Aorta (tissue), 5 donors: Measurements from ENCODE around the gene DUSP21. TPM values are rescaled to one million over a fixed set of nuclear protein-coding genes. Genes with fewer than 3 reads are reported as not detected.
"Not testable (repeated sequence)": the region's sequence is repeated elsewhere in the genome, so short reads cannot be mapped to it uniquely, and the experiment has no call there.

ENCODE experiments used
- ATAC-seq: fragments of 200-7000 bp; cut with Tn5 transposase; one replicate; pipeline ENCODE4 v1.9.1; 2022; ENCODE audit warnings: moderate library complexity; ENCODE audit not compliant: low FRiP score
- DNase-seq, 2 donors: peaks; one replicate each; pipeline ENCODE4 v3.0.0-alpha.2; 2020
- H3K27ac ChIP-seq, 2 donors: one replicate each; pipeline ENCODE4 v1.5.1; 2013; ENCODE audit warnings: low read length in 2 of 2, mild to moderate bottlenecking in 2 of 2, moderate library complexity in 2 of 2, control low read depth in 1 of 2, inconsistent platforms in 1 of 2, low read depth in 1 of 2
- H3K27me3 ChIP-seq, 2 donors: one replicate each; pipeline ENCODE4 v1.6.1; 2013; ENCODE audit warnings: control low read depth in 1 of 2, low read length in 1 of 2, mild to moderate bottlenecking in 1 of 2, moderate library complexity in 1 of 2; ENCODE audit not compliant: insufficient read depth in 2 of 2, control insufficient read depth in 1 of 2
- H3K36me3 ChIP-seq, 2 donors: one replicate each; pipeline ENCODE4 v1.6.1; 2013; ENCODE audit warnings: control low read depth in 1 of 2, low read length in 1 of 2, mild to moderate bottlenecking in 1 of 2; ENCODE audit not compliant: insufficient read depth in 2 of 2, control insufficient read depth in 1 of 2
- H3K4me1 ChIP-seq, 2 donors: one replicate each; pipeline ENCODE4 v1.6.1; 2013; ENCODE audit warnings: low read length in 2 of 2, control low read depth in 1 of 2, mild to moderate bottlenecking in 1 of 2, moderate library complexity in 1 of 2; ENCODE audit not compliant: insufficient read depth in 2 of 2, control insufficient read depth in 1 of 2
- H3K4me3 ChIP-seq, 2 donors: one replicate each; pipeline ENCODE4 v1.5.1; 2013; ENCODE audit warnings: low read length in 2 of 2, control low read depth in 1 of 2, mild to moderate bottlenecking in 1 of 2
- H3K9me3 ChIP-seq: one replicate; pipeline ENCODE4 v1.6.1; 2013; ENCODE audit warnings: mild to moderate bottlenecking, low read length; ENCODE audit not compliant: control insufficient read depth
- WGBS, 2 donors: extraction: QIAGEN DNeasy Blood & Tissue Kit; methylation state at CpG; one replicate each; pipeline ENCODE4 v1.1.7; 2013; 5-methylcytosine and 5-hydroxymethylcytosine counted together
- intact Hi-C, 2 donors: fragments of 100-400 bp; cut with DNase I; formaldehyde crosslinking; loops; one replicate each; pipeline versions ENCODE4 v1.14.2 to v1.15.0; 2022
- polyA plus RNA-seq, 2 donors: library from polyadenylated mRNA; stranded (reverse); fragments of 200-250 nt; gene quantifications; one replicate each; pipeline ENCODE4 v1.2.3, GENCODE V29; 2013
- total RNA-seq, 2 donors: library from RNA; stranded (reverse); fragmentation: NEBNext Ultra II Directional; extraction: Animal tissue kit (Norgen Biotek cat#: 25700); gene quantifications; one replicate each; pipeline ENCODE4 v1.2.1, GENCODE V29; 2021
- donor health status: healthy with polysubstance abuse.
- donor health status: Bipolar disorder and iron deficiency.
- donor health status: DM: no; HTN: no; CAD: no.
- donor health status: DM: no; HTN: no; CAD: no.
- donor health status: DM: yes; HTN: yes; CAD: no.

The DUSP21 gene
- total and polyA plus RNA-seq, 4 donors: not detected

- H3K4me1 ChIP-seq: peaks cover 0 to 2% of the 10 kb centered on the region in 2 donors
- no peaks in the 10 kb centered on the region for H3K36me3 ChIP-seq
- ATAC-seq: no peak
- intact Hi-C loops: no loop called here
- no peak for DNase-seq
- no peak overlapping the region for H3K4me3 ChIP-seq
- no peaks in the 10 kb centered on the region for H3K9me3 ChIP-seq
- no peaks in the 10 kb centered on the region for H3K27me3 ChIP-seq
- WGBS, 2 donors: 38 to 58% methylated on average over 4 of the region's 4 CpGs
- H3K27ac ChIP-seq: no peak overlapping the region
These were observed 41.1 kb downstream of the DUSP21 start for GRCh38 chrX:44884944-44885343.

DNA sequence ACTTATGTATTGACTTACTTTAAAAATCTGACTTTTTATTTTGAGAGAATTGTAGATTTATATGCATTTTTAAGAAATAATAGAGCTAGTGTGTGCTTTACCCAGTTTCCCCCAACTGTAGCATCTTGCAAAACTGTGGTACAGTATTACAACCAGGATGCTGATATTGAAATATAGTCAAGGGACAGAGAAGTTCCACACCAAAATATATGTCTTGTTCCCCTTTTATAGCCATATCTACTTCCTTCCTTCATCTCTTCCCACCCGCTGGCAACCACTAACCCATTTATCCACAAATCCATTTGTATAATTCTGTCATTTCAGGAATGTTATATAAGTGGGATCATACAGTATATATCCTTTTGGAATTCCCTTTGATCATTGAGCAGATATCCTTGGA is 46.0 kb downstream of the DUSP21 start:
- Histone ChIP-seq H3K4me3 (no peak overlapping the region), H3K27me3 (no peaks in the 10 kb centered on the region), H3K27ac (no peak overlapping the region), H3K36me3 (no peaks in the 10 kb centered on the region), H3K4me1 (peaks cover 0 to 2% of the 10 kb centered on the region in 2 donors), H3K9me3 (no peaks in the 10 kb centered on the region)
- intact Hi-C loops: no loop called here
- no peak for ATAC-seq
- DNase-seq: no peak
- 80 to 93% methylated on average over 1 of the region's 1 CpG for WGBS, 2 donors

DNA sequence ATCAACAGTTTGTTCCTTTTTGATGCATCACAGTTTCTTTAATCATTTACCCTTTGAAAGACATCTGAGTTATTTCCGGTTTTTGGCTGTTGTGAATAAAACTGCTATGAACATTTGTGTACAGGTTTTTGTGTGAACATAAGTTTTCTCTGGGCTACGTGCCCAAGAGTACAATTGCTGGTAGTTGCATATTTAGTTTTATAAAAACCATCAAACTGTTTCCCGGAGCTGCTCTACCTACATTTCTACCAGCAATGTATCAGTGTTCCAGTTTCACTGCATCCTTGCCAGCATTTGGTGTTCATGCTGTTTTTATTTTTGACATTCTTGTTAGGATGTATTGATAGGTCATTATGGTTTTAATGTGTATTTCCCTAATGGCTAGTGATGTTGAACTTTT is 46.4 kb downstream of the DUSP21 start:
- 41 to 74% methylated on average over 3 of the region's 3 CpGs for WGBS, 2 donors
- Histone ChIP-seq H3K4me3 (no peak overlapping the region), H3K27me3 (no peaks in the 10 kb centered on the region), H3K27ac (no peak overlapping the region), H3K4me1 (peaks cover 0 to 2% of the 10 kb centered on the region in 2 donors), H3K9me3 (no peaks in the 10 kb centered on the region), H3K36me3 (no peaks in the 10 kb centered on the region)
- DNase-seq: no peak
- intact Hi-C loops: no loop called here
- ATAC-seq: no peak

GRCh38 chrX:44890687-44891086 is 46.9 kb downstream of the DUSP21 start:
- WGBS, 2 donors: 91 to 94% methylated on average over 10 of the region's 10 CpGs
- H3K4me3 ChIP-seq, intact Hi-C loops, H3K27ac ChIP-seq, H3K9me3 ChIP-seq, H3K27me3 ChIP-seq, H3K36me3 ChIP-seq, DNase-seq, H3K4me1 ChIP-seq, ATAC-seq: not testable (repeated sequence)

GRCh38 chrX:44891642-44892041 is 47.8 kb downstream of the DUSP21 start:
- no peaks in the 10 kb centered on the region for H3K36me3 ChIP-seq
- ATAC-seq (no peak), DNase-seq (no peak)
- H3K9me3 ChIP-seq: no peaks in the 10 kb centered on the region
- H3K4me3 ChIP-seq: no peak overlapping the region
- H3K27me3 ChIP-seq: no peaks in the 10 kb centered on the region
- intact Hi-C loops: no loop called here
- H3K4me1 ChIP-seq: peaks cover 0 to 2% of the 10 kb centered on the region in 2 donors
- H3K27ac ChIP-seq: no peak overlapping the region
- WGBS, 2 donors: 82 to 94% methylated on average over 6 of the region's 6 CpGs

Other genes with a start within 250 kb of the DUSP21 start
- gene KDM6A, start 29.2 kb downstream of the DUSP21 start, total RNA-seq: 10 to 100 TPM; 31.7 to 42.3 TPM
- gene KDM6A, start 29.2 kb downstream of the DUSP21 start, polyA plus RNA-seq: 10 to 100 TPM in 1 of 2 donors, 1 to 10 TPM in 1; 6.3 to 13.3 TPM